HG03139 (cell line): Measurements from ENCODE around the gene POLR2L.

Source experiments
- ATAC-seq: cut with Tn5 transposase; IDR thresholded peaks from one replicate; pipeline ENCODE4 v1.9.1; 2021; ENCODE audit not compliant: unreplicated experiment

The POLR2L gene

GRCh38 chr11:813456-814096 lies 28.8 kb downstream of the POLR2L start:
- ATAC-seq: no peak

GRCh38 chr11:813072-813455 lies 29.3 kb downstream of the POLR2L start:
- ATAC-seq: no peak

- ATAC-seq: no peak
These were observed 29.9 kb downstream of the POLR2L start for GRCh38 chr11:812390-812789.

GRCh38 chr11:811446-812245 lies 30.7 kb downstream of the POLR2L start:
- no peak for ATAC-seq

- ATAC-seq: no peak
These were observed 32.2 kb downstream of the POLR2L start for GRCh38 chr11:810040-810567.

GRCh38 chr11:809287-810039 lies 32.9 kb downstream of the POLR2L start, which contains the start of gene RPLP2:
Gene RPLP2, plus strand, starts transcription at chr11:809967. Its CDS starts 268 bp downstream, at chr11:810235.
- ATAC-seq: peak; percentile 58

GRCh38 chr11:808427-809286 lies 33.7 kb downstream of the POLR2L start:
- ATAC-seq: no peak

- ATAC-seq: no peak
These were observed 37.7 kb downstream of the POLR2L start for GRCh38 chr11:804599-804964.

GRCh38 chr11:803770-804598 lies 38.3 kb downstream of the POLR2L start:
- ATAC-seq: no peak

GRCh38 chr11:803467-803742 lies 38.9 kb downstream of the POLR2L start:
- no peak for ATAC-seq

- ATAC-seq: no peak
These were observed 39.4 kb downstream of the POLR2L start for GRCh38 chr11:802693-803466.

- ATAC-seq: no peak
These were observed 40.2 kb downstream of the POLR2L start for GRCh38 chr11:802018-802617.

GRCh38 chr11:801097-801780 lies 41.1 kb downstream of the POLR2L start:
- no peak for ATAC-seq

- no peak for ATAC-seq
These were observed 41.9 kb downstream of the POLR2L start for GRCh38 chr11:800473-800872.

GRCh38 chr11:799641-800316 lies 42.5 kb downstream of the POLR2L start:
- no peak for ATAC-seq

- ATAC-seq: peak; percentile 45
These were observed 44.1 kb downstream of the POLR2L start, which contains the start of gene SLC25A22 for GRCh38 chr11:798093-798713. Gene SLC25A22, minus strand, starts transcription at chr11:798281. Its CDS starts 3,275 bp downstream, at chr11:795006.
